ENCODE measurements around the gene JAZF1. TPM values are rescaled to one million over a fixed set of nuclear protein-coding genes. Genes with fewer than 3 reads are reported as not detected.

JAZF1 gene
- 10 to 100 TPM; 27.8 to 36.5 (median 30.5) TPM for total RNA-seq

DNA sequence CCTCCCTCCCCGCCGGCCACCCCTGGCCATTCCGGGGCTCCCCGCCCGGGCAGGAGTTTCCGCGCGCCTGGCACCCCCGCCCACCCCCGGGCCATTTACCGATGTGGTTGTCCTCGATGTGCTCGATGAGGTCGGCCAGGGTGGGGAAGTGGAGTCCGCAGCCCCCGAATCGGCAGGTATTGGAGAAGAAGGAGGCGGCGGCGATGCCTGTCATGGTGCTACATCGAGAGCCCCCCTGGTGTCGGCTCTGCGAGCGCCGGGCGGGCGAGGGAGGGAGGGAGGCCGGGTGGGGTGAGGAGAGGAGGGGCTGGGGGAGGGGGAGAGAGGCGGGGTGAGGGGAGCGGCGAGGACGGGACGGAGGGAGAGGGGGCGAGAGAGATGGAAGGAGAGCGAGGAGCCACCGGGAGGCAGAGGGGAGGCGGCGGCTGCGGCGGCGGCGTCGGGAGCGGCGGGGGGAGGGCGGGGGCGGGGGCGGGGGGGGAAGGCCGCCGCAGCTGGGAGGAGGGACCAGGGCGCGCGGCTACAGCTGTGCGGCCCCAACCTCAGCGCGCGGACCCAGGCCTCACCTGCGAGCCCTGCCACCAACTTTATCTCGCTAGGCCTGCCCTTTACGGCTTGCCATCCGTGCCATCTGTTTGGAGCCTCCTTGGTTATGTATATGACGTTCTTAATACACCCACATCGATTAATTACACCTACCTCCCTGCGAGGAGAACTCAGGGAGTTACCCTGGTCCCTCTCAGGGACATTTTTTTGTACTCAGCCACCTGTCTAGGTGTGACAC, at the start of gene JAZF1:
JAZF1 (minus strand) TSS at position 432 of the 784 bp plus-strand sequence.
- peak; percentile 63 for ATAC-seq
- 1 to 3% methylated on average over 5 to 14 of the region's 64 CpGs for WGBS, 2 donors (ENCODE audit: low coverage in 1 of 2)
- Histone ChIP-seq H3K9me3 (no peaks in the 10 kb centered on the region), H3K4me1 (peaks cover 0 to 60% (median 8%) of the 10 kb centered on the region in 3 donors), H3K36me3 (no peaks in the 10 kb centered on the region), H3K27ac (peak within 1 kb of the TSS; percentile 44 to 93 (median 92)), H3K4me3 (peak within 1 kb of the TSS; percentile 79 to 82), H3K27me3 (no peaks in the 10 kb centered on the region)
- TF ChIP-seq EP300 (IDR thresholded peaks at IDR 0.05) (no peak), POLR2AphosphoS5 (IDR thresholded peaks at IDR 0.05) (no peak), POLR2A (IDR thresholded peaks at IDR 0.05) (no peak)
- TF ChIP-seq, protein P1, sequence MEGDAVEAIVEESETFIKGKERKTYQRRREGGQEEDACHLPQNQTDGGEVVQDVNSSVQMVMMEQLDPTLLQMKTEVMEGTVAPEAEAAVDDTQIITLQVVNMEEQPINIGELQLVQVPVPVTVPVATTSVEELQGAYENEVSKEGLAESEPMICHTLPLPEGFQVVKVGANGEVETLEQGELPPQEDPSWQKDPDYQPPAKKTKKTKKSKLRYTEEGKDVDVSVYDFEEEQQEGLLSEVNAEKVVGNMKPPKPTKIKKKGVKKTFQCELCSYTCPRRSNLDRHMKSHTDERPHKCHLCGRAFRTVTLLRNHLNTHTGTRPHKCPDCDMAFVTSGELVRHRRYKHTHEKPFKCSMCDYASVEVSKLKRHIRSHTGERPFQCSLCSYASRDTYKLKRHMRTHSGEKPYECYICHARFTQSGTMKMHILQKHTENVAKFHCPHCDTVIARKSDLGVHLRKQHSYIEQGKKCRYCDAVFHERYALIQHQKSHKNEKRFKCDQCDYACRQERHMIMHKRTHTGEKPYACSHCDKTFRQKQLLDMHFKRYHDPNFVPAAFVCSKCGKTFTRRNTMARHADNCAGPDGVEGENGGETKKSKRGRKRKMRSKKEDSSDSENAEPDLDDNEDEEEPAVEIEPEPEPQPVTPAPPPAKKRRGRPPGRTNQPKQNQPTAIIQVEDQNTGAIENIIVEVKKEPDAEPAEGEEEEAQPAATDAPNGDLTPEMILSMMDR (IDR thresholded peaks at IDR 0.05) = no peak

DNA sequence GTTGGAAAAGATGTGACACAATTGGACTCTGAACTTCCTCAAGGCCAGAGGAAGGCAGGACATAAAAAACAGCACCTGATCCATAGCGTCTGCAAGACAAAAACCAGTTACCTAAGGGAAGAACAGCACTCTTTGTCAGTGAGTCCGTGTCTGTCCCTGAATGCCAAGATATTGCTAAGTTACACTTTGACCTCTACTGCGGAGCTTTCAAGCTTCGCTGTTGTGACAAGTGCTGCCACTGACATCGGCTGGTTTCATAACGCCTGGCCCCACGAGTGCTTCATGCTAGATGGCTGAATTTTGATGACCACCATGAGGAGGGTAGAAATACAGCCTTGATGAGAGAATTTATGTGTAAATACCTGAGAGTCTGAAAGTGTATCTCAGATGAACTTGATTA, 49.7 kb upstream of the JAZF1 start:
- WGBS, 2 donors (ENCODE audit: low coverage in 1 of 2) = 93 to 98% methylated on average over 5 to 7 of the region's 7 CpGs
- Histone ChIP-seq H3K9me3 (no peaks in the 10 kb centered on the region), H3K4me1 (no peaks in the 10 kb centered on the region), H3K27ac (no peak overlapping the region), H3K4me3 (no peak overlapping the region), H3K27me3 (no peaks in the 10 kb centered on the region), H3K36me3 (no peaks in the 10 kb centered on the region)
- no peak for ATAC-seq
- no peak for TF ChIP-seq POLR2A (IDR thresholded peaks at IDR 0.05)
- TF ChIP-seq, protein P1 (IDR thresholded peaks at IDR 0.05) = no peak
- TF ChIP-seq EP300 (IDR thresholded peaks at IDR 0.05) = no peak
- no peak for TF ChIP-seq POLR2AphosphoS5 (IDR thresholded peaks at IDR 0.05)

DNA sequence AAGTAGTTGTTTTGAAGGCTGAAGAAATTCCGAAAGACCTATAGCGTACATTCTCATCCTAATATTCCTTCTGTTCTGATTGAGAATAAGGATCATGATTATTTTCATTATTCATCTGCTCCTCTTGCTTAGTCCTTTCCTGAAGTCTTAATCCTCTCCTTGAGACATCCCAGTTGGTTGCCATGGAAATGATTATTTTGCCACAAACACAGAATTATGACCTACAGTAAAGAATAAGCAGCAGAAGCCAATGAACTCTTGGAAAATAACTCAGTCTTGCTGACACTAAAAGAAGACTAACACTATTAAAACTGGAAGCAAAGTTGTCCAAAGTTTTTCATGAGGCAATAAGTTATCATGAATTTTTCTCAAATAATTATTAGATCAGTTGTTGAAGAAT, 47.8 kb upstream of the JAZF1 start:
- Histone ChIP-seq H3K27ac (no peak overlapping the region), H3K27me3 (no peaks in the 10 kb centered on the region), H3K4me3 (no peak overlapping the region), H3K9me3 (no peaks in the 10 kb centered on the region), H3K36me3 (no peaks in the 10 kb centered on the region), H3K4me1 (no peaks in the 10 kb centered on the region)
- 40 to 69% methylated on average over 2 of the region's 2 CpGs for WGBS, 2 donors (ENCODE audit: low coverage in 1 of 2)
- TF ChIP-seq POLR2AphosphoS5 (IDR thresholded peaks at IDR 0.05) (no peak), EP300 (IDR thresholded peaks at IDR 0.05) (no peak), POLR2A (IDR thresholded peaks at IDR 0.05) (no peak)
- TF ChIP-seq, protein P1 (IDR thresholded peaks at IDR 0.05) = no peak
- ATAC-seq = no peak

DNA sequence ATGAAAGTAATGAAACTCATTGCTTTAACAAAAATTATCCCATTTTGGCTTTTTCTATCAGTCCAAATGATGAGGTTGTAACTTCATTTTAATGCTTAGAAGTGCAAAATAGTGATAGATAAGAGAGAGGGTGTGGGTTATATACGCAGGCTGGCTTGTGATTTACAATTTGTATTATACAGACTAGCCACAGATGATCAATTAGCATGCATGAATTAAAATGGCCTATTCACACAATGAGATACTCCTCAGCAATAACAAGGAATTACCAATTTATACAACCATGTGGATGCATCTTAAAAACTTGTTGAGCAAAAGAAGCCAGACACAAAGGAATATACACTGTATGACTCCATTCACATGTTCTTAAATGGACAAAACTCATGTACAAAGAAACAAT, 45.4 kb upstream of the JAZF1 start:
- Histone ChIP-seq H3K27me3 (no peaks in the 10 kb centered on the region), H3K9me3 (no peaks in the 10 kb centered on the region), H3K4me1 (no peaks in the 10 kb centered on the region), H3K27ac (no peak overlapping the region), H3K36me3 (no peaks in the 10 kb centered on the region), H3K4me3 (no peak overlapping the region)
- ATAC-seq = no peak
- 100% methylated on average over 1 of the region's 1 CpG; no CpG with 5 or more reads in 1 of the 2 donors for WGBS, 2 donors (ENCODE audit: low coverage in 1 of 2)
- no peak for TF ChIP-seq EP300 (IDR thresholded peaks at IDR 0.05)
- TF ChIP-seq POLR2AphosphoS5 (IDR thresholded peaks at IDR 0.05) = no peak
- TF ChIP-seq, protein P1 (IDR thresholded peaks at IDR 0.05) = no peak
- TF ChIP-seq POLR2A (IDR thresholded peaks at IDR 0.05) = no peak

DNA sequence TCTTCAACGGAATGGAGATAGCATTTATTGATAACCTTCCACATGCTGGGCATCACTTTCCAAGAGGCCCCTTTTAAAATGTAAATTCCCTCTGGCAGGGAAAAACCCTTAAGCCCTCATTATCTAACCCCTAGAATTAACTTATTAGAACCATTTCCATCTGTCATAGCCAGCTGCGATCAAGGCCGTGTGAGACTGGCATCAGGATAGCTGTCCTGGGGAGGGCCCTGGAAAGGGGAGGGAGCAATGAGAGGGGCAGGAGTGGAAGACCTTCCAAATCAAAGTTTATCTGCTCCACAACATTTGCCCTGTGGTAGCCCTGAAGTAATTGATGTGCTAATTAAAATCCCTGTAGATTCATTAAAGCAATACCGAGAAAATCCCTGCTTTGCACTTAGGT, 45.0 kb upstream of the JAZF1 start:
- no peak overlapping the region for H3K27ac ChIP-seq
- H3K4me3 ChIP-seq = no peak overlapping the region
- no peaks in the 10 kb centered on the region for H3K9me3 ChIP-seq
- 58 to 93% methylated on average over 3 to 4 of the region's 4 CpGs for whole genome bisulfite sequencing, 2 donors (ENCODE audit: low coverage in 1 of 2)
- no peaks in the 10 kb centered on the region for H3K27me3 ChIP-seq
- no peaks in the 10 kb centered on the region for H3K36me3 ChIP-seq
- no peaks in the 10 kb centered on the region for H3K4me1 ChIP-seq
- no peak for TF ChIP-seq POLR2A (IDR thresholded peaks at IDR 0.05)
- no peak for TF ChIP-seq POLR2AphosphoS5 (IDR thresholded peaks at IDR 0.05)
- TF ChIP-seq EP300 (IDR thresholded peaks at IDR 0.05) = no peak
- TF ChIP-seq, protein P1 (IDR thresholded peaks at IDR 0.05) = no peak
- no peak for ATAC-seq

All from gastroesophageal sphincter (tissue), 4 donors.